SU-DHL-6 (cell line): ENCODE data around the gene RNF32.
"Not testable (repeated sequence)": the region's sequence is repeated elsewhere in the genome, so short reads cannot be mapped to it uniquely, and the experiment has no call there.

Experiments used
- H2AFZ ChIP-seq: fragments of 200-600 bp; sonication (generic); 2 replicates; pipeline ENCODE4 v1.6.1; 2014; ENCODE audit warnings: low read depth, mild to moderate bottlenecking, moderate library complexity, mixed read lengths, antibody characterized with exemption, low read length; ENCODE audit not compliant: severe bottlenecking
- H3F3A ChIP-seq: fragments of 200-600 bp; shearing (Covaris generic); 2 replicates; pipeline ENCODE4 v1.6.0; 2016; ENCODE audit warnings: antibody characterized with exemption, mild to moderate bottlenecking; ENCODE audit not compliant: insufficient read depth
- H3K27ac ChIP-seq: fragments of 200-600 bp; sonication (generic); 2 replicates; pipeline ENCODE4 v1.5.1; 2016; ENCODE audit warnings: low read depth, mild to moderate bottlenecking, low read length, moderate library complexity, mixed read lengths
- H3K27me3 ChIP-seq: fragments of 200-600 bp; sonication (generic), shearing (Covaris generic); 2 replicates; pipeline ENCODE4 v1.6.0; 2014; ENCODE audit warnings: mild to moderate bottlenecking, low read length
- H3K36me3 ChIP-seq: fragments of 200-600 bp; sonication (generic); 2 replicates; pipeline ENCODE4 v1.6.1; 2014; ENCODE audit warnings: mild to moderate bottlenecking, low read length, mixed read lengths
- H3K4me2 ChIP-seq: fragments of 300-600, 200-600 bp; shearing (Covaris generic), sonication (generic); 2 replicates; pipeline ENCODE4 v1.6.0; 2014; ENCODE audit warnings: low read length, low read depth, mild to moderate bottlenecking; ENCODE audit not compliant: poor library complexity, severe bottlenecking
- H3K4me3 ChIP-seq: fragments of 200-600 bp; sonication (generic); 2 replicates; pipeline ENCODE4 v1.5.1; 2014; ENCODE audit warnings: antibody characterized with exemption, low read length, mild to moderate bottlenecking, mixed read lengths; ENCODE audit not compliant: insufficient read depth, poor library complexity, severe bottlenecking
- H3K79me2 ChIP-seq: fragments of 200-600 bp; sonication (generic); 2 replicates; pipeline ENCODE4 v1.6.1; 2014; ENCODE audit warnings: mild to moderate bottlenecking, low read length, moderate library complexity; ENCODE audit not compliant: insufficient read depth
- H3K9ac ChIP-seq: fragments of 200-600 bp; sonication (generic); 2 replicates; pipeline ENCODE4 v1.7.0; 2014; ENCODE audit warnings: mild to moderate bottlenecking, low read length
- H3K9me2 ChIP-seq: fragments of 200-600 bp; sonication (generic); replicated peaks from 2 replicates; pipeline ENCODE4 v1.6.1; 2014; ENCODE audit warnings: low read length; ENCODE audit not compliant: insufficient read depth
- H3K9me3 ChIP-seq: fragments of 200-600 bp; sonication (generic); 2 replicates; pipeline ENCODE4 v1.6.1; 2014; ENCODE audit warnings: low read length, mixed read lengths; ENCODE audit not compliant: insufficient read depth
- H4K20me1 ChIP-seq: fragments of 200-600 bp; sonication (generic); 2 replicates; pipeline ENCODE4 v1.6.1; 2014; ENCODE audit warnings: low read depth, mild to moderate bottlenecking, antibody characterized with exemption, low read length, moderate library complexity, mixed read lengths
- EZH2phosphoT487 ChIP-seq: fragments of 200-600 bp; sonication (generic), shearing (Covaris generic); conservative IDR thresholded peaks from 2 replicates; pipeline ENCODE4 v1.6.1; 2018; ENCODE audit warnings: mild to moderate bottlenecking, antibody characterized with exemption, low read length, moderate library complexity, mixed read lengths
- TF ChIP-seq, protein P1 (sequence below): fragments of 200-600 bp; sonication (generic); IDR thresholded peaks from one replicate; pipeline ENCODE4 v1.5.1; 2017; ENCODE audit warnings: antibody characterized with exemption, mild to moderate bottlenecking, low read length, moderate library complexity; ENCODE audit not compliant: insufficient read depth, poor library complexity, severe bottlenecking

RNF32 gene

DNA sequence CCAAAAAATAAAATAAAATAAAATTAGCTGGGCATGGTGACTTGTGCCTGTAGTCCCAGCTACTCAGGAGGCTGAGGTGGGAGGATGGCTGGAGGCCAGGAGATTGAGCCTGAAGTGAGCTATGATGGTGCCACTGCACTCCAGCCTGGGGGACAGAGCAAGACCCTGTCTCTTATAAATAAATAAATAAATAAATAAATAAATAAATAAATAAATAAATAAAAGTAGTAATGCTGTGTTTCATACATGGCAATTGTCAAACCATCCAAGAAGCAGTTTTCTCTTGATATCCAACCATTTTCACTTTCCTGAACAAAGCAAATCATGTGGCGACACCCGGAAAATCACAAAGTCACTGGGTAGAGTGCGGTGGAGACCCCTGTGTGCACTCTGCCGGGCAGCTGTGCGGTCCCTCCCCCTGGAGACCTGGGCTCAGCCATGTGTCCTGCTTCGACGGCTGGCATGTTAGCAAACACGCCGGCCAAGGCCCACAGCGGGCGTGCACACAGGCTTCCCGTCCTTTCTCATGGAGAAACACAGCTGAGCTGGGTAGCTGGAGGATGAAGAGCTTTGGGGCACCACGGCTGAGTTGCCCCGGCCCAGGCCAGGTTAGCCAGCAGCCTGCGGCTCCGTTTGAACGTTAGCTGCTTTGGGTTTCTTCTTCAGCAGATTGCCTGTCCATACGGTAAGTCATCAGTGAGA lies 22.3 kb upstream of the RNF32 start:
- no peaks in the 10 kb centered on the region for H3K9me3 ChIP-seq
- H3K79me2 ChIP-seq = no peaks in the 10 kb centered on the region
- no peak overlapping the region for H2AFZ ChIP-seq
- no peaks in the 10 kb centered on the region for H3K36me3 ChIP-seq
- no peaks in the 10 kb centered on the region for H4K20me1 ChIP-seq
- no peak overlapping the region for H3K4me2 ChIP-seq
- H3K27me3 ChIP-seq = no peaks in the 10 kb centered on the region
- TF ChIP-seq, protein P1, sequence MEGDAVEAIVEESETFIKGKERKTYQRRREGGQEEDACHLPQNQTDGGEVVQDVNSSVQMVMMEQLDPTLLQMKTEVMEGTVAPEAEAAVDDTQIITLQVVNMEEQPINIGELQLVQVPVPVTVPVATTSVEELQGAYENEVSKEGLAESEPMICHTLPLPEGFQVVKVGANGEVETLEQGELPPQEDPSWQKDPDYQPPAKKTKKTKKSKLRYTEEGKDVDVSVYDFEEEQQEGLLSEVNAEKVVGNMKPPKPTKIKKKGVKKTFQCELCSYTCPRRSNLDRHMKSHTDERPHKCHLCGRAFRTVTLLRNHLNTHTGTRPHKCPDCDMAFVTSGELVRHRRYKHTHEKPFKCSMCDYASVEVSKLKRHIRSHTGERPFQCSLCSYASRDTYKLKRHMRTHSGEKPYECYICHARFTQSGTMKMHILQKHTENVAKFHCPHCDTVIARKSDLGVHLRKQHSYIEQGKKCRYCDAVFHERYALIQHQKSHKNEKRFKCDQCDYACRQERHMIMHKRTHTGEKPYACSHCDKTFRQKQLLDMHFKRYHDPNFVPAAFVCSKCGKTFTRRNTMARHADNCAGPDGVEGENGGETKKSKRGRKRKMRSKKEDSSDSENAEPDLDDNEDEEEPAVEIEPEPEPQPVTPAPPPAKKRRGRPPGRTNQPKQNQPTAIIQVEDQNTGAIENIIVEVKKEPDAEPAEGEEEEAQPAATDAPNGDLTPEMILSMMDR = no peak
- TF ChIP-seq EZH2phosphoT487 = no peak
- H3K9ac ChIP-seq = no peak overlapping the region
- H3K4me3 ChIP-seq = no peak overlapping the region
- no peaks in the 10 kb centered on the region for H3K9me2 ChIP-seq
- no peak overlapping the region for H3K27ac ChIP-seq
- H3F3A ChIP-seq = no peaks in the 10 kb centered on the region

DNA sequence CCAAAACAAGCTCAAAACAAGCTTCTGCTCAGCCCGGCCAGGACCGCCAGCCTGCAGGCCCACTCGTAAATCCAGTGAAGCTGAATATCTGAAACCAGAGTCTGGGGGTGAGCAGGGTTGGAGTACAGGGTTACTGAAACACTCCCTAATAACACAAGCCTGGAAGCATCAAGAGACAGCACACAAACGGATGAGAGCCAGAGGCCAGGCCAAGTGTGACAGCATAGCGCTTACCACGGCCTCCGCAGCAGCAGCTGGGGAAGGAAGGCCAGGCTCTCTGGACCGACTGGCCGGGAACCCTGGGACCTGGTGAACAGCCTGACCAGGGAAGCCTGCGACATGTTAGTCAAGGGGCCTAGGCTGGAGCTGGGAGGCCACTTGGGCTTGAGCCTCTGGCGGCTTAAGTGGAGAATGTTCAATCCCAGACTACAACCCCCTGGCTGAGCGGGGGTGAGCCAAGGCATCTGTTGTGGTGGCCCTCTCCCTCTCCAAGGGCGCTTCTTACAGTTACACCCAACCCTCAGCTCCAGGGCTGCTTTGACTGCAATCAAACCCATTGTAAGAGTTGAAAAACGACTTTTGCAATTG lies 21.7 kb upstream of the RNF32 start:
- H3K27me3 ChIP-seq = no peaks in the 10 kb centered on the region
- H4K20me1 ChIP-seq = no peaks in the 10 kb centered on the region
- H3K36me3 ChIP-seq = no peaks in the 10 kb centered on the region
- no peaks in the 10 kb centered on the region for H3K79me2 ChIP-seq
- no peak overlapping the region for H3K4me3 ChIP-seq
- no peak overlapping the region for H3K9ac ChIP-seq
- no peak overlapping the region for H3K4me2 ChIP-seq
- H3K9me2 ChIP-seq = no peaks in the 10 kb centered on the region
- H3K27ac ChIP-seq = no peak overlapping the region
- TF ChIP-seq EZH2phosphoT487 = no peak
- TF ChIP-seq, protein P1 = no peak
- H3K9me3 ChIP-seq = no peaks in the 10 kb centered on the region
- no peak overlapping the region for H2AFZ ChIP-seq
- no peaks in the 10 kb centered on the region for H3F3A ChIP-seq

DNA sequence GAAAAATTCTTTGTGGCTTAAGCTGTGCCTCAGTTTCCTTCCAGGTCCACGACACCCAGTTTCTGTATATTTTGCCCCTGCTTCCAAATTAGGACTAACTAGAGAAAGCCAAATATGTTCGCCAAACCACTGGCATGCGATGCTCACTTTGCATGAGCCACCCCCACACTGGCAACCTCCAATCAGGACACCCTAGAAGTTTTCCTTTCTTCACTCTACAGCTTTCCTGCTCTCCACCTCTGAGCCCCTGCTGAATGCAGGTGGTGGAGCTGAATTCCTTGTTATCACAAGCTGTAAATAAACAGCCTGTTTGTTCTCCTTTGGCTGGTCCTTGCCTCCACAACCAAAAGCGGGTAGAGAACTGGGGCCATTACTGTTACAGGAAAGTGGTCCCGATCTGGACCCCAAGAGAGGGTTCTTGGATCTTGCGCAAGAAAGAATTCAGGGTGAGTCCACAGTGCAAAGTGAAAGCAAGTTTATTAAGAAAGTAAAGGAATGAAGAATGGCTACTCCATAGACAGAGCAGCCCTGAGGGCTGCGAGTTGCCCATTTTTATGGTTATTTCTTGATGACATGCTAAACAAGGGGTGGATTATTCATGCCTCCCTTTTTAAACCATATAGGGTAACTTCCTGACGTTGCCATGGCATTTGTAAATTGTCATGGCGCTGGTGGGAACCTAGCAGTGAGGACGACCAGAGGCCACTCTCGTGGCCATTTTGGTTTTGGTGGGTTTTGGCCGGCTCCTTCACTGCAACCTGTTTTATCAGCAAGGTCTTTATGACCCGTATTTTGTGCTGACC lies 20.9 kb upstream of the RNF32 start:
- not testable (repeated sequence) for H3K9me2 ChIP-seq, H3K79me2 ChIP-seq, H3F3A ChIP-seq, H3K9me3 ChIP-seq, H3K27me3 ChIP-seq, H3K4me3 ChIP-seq, H3K9ac ChIP-seq, H3K27ac ChIP-seq, H3K4me2 ChIP-seq, H4K20me1 ChIP-seq, H2AFZ ChIP-seq, H3K36me3 ChIP-seq

DNA sequence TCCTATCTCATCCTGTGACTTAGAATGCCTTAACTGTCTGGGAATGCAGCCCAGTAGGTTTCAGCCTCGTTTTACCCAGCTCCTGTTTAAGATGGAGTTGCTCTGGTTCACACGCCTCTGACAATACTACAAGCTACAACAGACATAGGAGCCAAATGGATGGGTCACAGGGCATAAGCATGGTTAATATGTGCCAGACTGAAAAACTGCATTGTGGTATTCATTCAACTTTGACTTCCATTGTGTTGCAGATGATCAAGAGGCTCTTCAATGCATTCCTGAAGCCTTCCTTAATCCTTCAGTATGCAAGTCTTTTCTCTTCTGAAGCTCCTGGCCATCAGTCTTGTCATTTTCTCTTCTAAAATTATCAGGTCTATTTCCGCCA lies 20.3 kb upstream of the RNF32 start:
- no peaks in the 10 kb centered on the region for H3K9me2 ChIP-seq
- no peak overlapping the region for H3K4me3 ChIP-seq
- H3K27ac ChIP-seq = no peak overlapping the region
- no peaks in the 10 kb centered on the region for H3K9me3 ChIP-seq
- H3K36me3 ChIP-seq = no peaks in the 10 kb centered on the region
- H3K27me3 ChIP-seq = no peaks in the 10 kb centered on the region
- no peak overlapping the region for H2AFZ ChIP-seq
- H3F3A ChIP-seq = no peaks in the 10 kb centered on the region
- TF ChIP-seq EZH2phosphoT487 = no peak
- TF ChIP-seq, protein P1 = no peak
- H3K79me2 ChIP-seq = no peaks in the 10 kb centered on the region
- H3K9ac ChIP-seq = no peak overlapping the region
- no peaks in the 10 kb centered on the region for H4K20me1 ChIP-seq
- H3K4me2 ChIP-seq = no peak overlapping the region
